ENCODE data around the gene CSK. TPM values are rescaled to one million over a fixed set of nuclear protein-coding genes. Genes with fewer than 3 reads are reported as not detected.

Gene CSK
- total and polyA plus RNA-seq, 2 experiments from 2014 or later: 16.9 to 19.1 TPM

DNA sequence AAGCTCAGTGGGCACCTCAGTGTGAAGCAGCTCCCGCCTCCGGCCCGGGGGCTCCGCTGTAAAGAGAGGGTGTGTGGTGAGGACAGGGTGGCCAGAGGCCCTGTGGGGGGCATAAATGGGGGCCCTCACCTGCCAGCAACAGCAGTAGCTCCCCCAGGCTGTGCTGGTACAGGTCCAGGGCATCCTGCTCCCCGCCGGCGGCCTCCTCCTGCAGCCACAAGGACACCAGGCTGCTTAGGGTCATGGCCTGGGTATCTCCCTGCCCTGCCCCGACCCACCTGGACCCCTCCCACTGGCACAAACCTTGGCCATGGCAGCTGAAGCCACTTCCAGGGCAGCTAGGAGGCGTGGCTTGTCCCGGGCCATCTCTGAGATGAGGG is 56.2 kb downstream of the CSK start:
- no peaks in the 10 kb centered on the region for H3K79me2 ChIP-seq
- H3K27ac ChIP-seq: no peak overlapping the region
- peaks cover 6% of the 10 kb centered on the region for H4K20me1 ChIP-seq (ENCODE audit: insufficient read depth, poor library complexity, severe bottlenecking)
- no peaks in the 10 kb centered on the region for H3K9me2 ChIP-seq (replicated peaks; ENCODE audit: insufficient read depth)
- no peak overlapping the region for H2AFZ ChIP-seq
- no peak for DNase-seq (ENCODE audit: low spot score)
- H3K4me2 ChIP-seq: no peak overlapping the region
- TF ChIP-seq, protein P1, sequence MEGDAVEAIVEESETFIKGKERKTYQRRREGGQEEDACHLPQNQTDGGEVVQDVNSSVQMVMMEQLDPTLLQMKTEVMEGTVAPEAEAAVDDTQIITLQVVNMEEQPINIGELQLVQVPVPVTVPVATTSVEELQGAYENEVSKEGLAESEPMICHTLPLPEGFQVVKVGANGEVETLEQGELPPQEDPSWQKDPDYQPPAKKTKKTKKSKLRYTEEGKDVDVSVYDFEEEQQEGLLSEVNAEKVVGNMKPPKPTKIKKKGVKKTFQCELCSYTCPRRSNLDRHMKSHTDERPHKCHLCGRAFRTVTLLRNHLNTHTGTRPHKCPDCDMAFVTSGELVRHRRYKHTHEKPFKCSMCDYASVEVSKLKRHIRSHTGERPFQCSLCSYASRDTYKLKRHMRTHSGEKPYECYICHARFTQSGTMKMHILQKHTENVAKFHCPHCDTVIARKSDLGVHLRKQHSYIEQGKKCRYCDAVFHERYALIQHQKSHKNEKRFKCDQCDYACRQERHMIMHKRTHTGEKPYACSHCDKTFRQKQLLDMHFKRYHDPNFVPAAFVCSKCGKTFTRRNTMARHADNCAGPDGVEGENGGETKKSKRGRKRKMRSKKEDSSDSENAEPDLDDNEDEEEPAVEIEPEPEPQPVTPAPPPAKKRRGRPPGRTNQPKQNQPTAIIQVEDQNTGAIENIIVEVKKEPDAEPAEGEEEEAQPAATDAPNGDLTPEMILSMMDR (IDR thresholded peaks at IDR 0.05; ENCODE audit: poor library complexity): no peak
- TF ChIP-seq EZH2 (IDR thresholded peaks at IDR 0.05; ENCODE audit: borderline replicate concordance): no peak
- TF ChIP-seq EZH2phosphoT487 (IDR thresholded peaks at IDR 0.05; ENCODE audit: low read depth, severe bottlenecking, unreplicated experiment): no peak
- peaks cover 9% of the 10 kb centered on the region for H3K4me1 ChIP-seq (ENCODE audit: insufficient read depth)
- H3K4me3 ChIP-seq: no peak overlapping the region
- H3K9me3 ChIP-seq (ENCODE audit: low read depth): no peaks in the 10 kb centered on the region
- H3K36me3 ChIP-seq (replicated peaks; ENCODE audit: insufficient read depth, low read depth): no peaks in the 10 kb centered on the region
- no peaks in the 10 kb centered on the region for H3K27me3 ChIP-seq
- WGBS (ENCODE audit: low lambda C conversion rate, missing lambda C conversion rate): 99% methylated on average over 10 of the region's 10 CpGs

DNA sequence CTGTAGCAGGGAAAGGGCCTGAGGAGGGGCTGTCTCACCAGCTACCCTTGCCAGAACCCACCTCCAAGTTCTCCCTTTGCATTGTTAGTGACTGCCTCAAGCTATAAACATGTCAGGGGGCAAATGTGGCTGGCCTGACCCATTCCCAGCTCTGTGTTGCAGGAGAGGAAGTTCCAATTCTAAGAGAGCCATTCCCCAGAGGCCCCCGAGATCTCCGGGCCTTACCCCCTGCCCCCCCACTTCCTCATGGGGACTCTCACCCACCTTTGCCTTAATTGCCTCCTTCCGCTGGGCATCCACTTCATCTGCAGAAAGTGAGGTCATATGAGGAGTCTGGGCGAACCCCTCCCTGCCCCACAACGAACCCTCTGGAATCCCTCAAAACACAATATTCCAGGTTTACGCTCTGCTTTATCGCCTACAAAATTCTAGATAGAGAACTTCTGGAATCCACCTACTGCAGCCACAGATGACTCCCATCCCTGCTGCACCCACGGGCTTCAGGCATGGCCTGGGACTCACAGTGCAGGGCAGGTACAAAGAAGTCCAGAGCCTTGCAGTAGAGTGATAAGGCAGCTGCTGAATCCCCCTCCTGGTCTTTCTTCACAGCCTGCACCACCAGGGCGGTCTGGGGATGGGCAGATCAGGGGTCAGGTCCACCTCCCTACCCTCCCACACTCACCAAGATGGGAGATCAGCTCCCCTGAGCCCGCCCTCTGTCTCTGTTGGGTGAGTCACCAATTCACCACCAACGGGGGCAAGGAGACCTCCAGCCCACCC is 57.1 kb downstream of the CSK start:
- TF ChIP-seq, protein P1 (IDR thresholded peaks at IDR 0.05; ENCODE audit: poor library complexity): no peak
- no peak for TF ChIP-seq EZH2phosphoT487 (IDR thresholded peaks at IDR 0.05; ENCODE audit: low read depth, severe bottlenecking, unreplicated experiment)
- no peak for TF ChIP-seq EZH2 (IDR thresholded peaks at IDR 0.05; ENCODE audit: borderline replicate concordance)
- Histone ChIP-seq H2AFZ (no peak overlapping the region), H3K27me3 (no peaks in the 10 kb centered on the region), H4K20me1 (ENCODE audit: insufficient read depth, poor library complexity, severe bottlenecking) (peaks cover 6% of the 10 kb centered on the region), H3K9me3 (ENCODE audit: low read depth) (no peaks in the 10 kb centered on the region), H3K36me3 (replicated peaks; ENCODE audit: insufficient read depth, low read depth) (no peaks in the 10 kb centered on the region), H3K4me1 (ENCODE audit: insufficient read depth) (peaks cover 17% of the 10 kb centered on the region), H3K79me2 (no peaks in the 10 kb centered on the region), H3K27ac (no peak overlapping the region), H3K4me2 (no peak overlapping the region), H3K4me3 (no peak overlapping the region), H3K9me2 (replicated peaks; ENCODE audit: insufficient read depth) (no peaks in the 10 kb centered on the region)
- no peak for DNase-seq (ENCODE audit: low spot score)
- WGBS (ENCODE audit: low lambda C conversion rate, missing lambda C conversion rate): 93% methylated on average over 11 of the region's 11 CpGs

DNA sequence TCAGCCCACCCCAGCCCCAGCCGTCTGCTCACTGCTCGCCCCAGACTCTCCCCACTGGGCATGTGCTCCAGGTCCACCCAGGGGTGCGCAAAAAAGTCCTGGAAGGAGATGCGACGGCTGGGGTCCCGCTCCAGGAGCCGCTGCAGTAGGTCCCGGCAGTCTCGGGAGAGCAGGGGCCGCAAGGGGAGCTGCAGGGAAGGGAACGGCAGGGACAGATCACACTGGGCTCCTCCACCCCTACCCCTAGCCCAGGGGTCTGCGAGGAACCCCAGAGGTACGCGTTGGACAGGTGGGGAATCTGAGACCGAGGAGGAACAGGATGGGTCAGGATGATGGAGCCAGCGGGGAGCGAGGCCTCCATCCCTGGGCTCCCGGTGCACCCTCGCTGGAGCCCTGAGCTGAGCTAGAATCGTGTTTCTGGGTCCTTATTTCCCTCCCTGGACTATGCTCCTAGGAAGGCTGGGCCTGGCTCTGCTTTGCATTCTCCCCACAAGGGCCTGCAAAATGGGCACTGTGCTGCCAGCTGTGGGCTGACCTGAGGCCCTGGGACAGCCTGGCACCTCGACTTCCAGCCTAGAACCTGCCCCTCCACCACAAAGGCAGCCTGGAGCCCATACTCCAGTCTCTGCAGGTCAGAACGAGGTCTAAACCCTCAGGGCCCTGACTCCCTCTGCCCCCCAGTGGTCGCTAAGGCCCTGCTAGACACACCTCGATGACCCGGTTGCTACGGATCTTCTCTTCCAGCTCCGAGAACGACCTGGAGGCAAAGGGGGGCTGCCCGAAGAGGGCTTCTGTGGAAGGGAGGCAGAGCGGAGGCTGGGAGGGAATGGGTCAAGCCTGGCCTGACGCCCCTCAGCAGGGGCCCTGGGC is 57.9 kb downstream of the CSK start:
- WGBS (ENCODE audit: low lambda C conversion rate, missing lambda C conversion rate): 82% methylated on average over 31 of the region's 31 CpGs

More for the DNA sequence above, 57.9 kb downstream of the CSK start:
- no peaks in the 10 kb centered on the region for H3K79me2 ChIP-seq
- no peak overlapping the region for H3K4me2 ChIP-seq
- DNase-seq (ENCODE audit: low spot score): no peak
- H4K20me1 ChIP-seq (ENCODE audit: insufficient read depth, poor library complexity, severe bottlenecking): peaks cover 6% of the 10 kb centered on the region
- no peaks in the 10 kb centered on the region for H3K27me3 ChIP-seq
- H3K36me3 ChIP-seq (replicated peaks; ENCODE audit: insufficient read depth, low read depth): no peaks in the 10 kb centered on the region
- no peaks in the 10 kb centered on the region for H3K9me3 ChIP-seq (ENCODE audit: low read depth)
- H3K9me2 ChIP-seq (replicated peaks; ENCODE audit: insufficient read depth): no peaks in the 10 kb centered on the region
- no peak overlapping the region for H3K27ac ChIP-seq
- H3K4me3 ChIP-seq: no peak overlapping the region
- H2AFZ ChIP-seq: no peak overlapping the region
- peaks cover 19% of the 10 kb centered on the region for H3K4me1 ChIP-seq (ENCODE audit: insufficient read depth)
- no peak for TF ChIP-seq EZH2phosphoT487 (IDR thresholded peaks at IDR 0.05; ENCODE audit: low read depth, severe bottlenecking, unreplicated experiment)
- TF ChIP-seq, protein P1 (IDR thresholded peaks at IDR 0.05; ENCODE audit: poor library complexity): no peak
- no peak for TF ChIP-seq EZH2 (IDR thresholded peaks at IDR 0.05; ENCODE audit: borderline replicate concordance)

Measured in hepatocyte (in vitro differentiated cells).